Adrenal gland (tissue), 12 donors: ENCODE results near the gene BMP2K. TPM values are rescaled to one million over a fixed set of nuclear protein-coding genes. Genes with fewer than 3 reads are reported as not detected.

Experiments used
- DNase-seq, 7 donors: peaks; one replicate each; pipeline ENCODE4 v3.0.0-alpha.2; 2019 to 2020
- H3K27ac ChIP-seq, 5 donors: fragments of 200-600 bp; sonication (generic) in 4 of 5; 1 replicate in 3 of 5; 2 replicates in 2 of 5; pipeline versions ENCODE4 v1.5.1 to v1.8.0; 2016 to 2020; ENCODE audit warnings: mild to moderate bottlenecking in 1 of 5
- H3K27me3 ChIP-seq: fragments of 200-600 bp; 2 replicates; pipeline ENCODE4 v1.8.0; 2021
- H3K36me3 ChIP-seq, 2 donors: fragments of 200-600 bp; replicated peaks in 1 of 2; 1 replicate in 1 of 2; 2 replicates in 1 of 2; pipeline versions ENCODE4 v1.5.1 to v1.8.0; 2018 to 2022
- H3K4me1 ChIP-seq, 2 donors: fragments of 200-600 bp; replicated peaks in 1 of 2; 1 replicate in 1 of 2; 2 replicates in 1 of 2; pipeline versions ENCODE4 v1.5.1 to v1.8.0; 2018 to 2021
- H3K4me3 ChIP-seq, 4 donors: fragments of 200-600 bp; sonication (generic) in 3 of 4; one replicate each; pipeline ENCODE4 v1.5.1; 2016 to 2018
- H3K9me3 ChIP-seq, 3 donors: fragments of 200-600 bp; sonication (generic) in 1 of 3; replicated peaks in 1 of 3; 1 replicate in 2 of 3; 2 replicates in 1 of 3; pipeline versions ENCODE4 v1.5.1 to v1.8.0; 2016 to 2021
- CTCF ChIP-seq, 6 experiments: fragments of 450-650 bp in 4 of 6; fragments of 200-600 bp in 2 of 6; sonication (generic) in 1 of 6; IDR thresholded peaks; 1 replicate in 5 of 6; 2 replicates in 1 of 6; pipeline versions ENCODE4 v1.5.1 to v1.8.0; 2016 to 2021; ENCODE audit warnings: antibody characterized with exemption in 6 of 6, mild to moderate bottlenecking in 2 of 6, moderate library complexity in 1 of 6
- POLR2A ChIP-seq, 2 donors: fragments of 450-650 bp; IDR thresholded peaks; one replicate each; pipeline ENCODE4 v1.6.1; 2017; ENCODE audit warnings: antibody characterized with exemption in 2 of 2, mild to moderate bottlenecking in 2 of 2, moderate library complexity in 1 of 2
- WGBS, 4 donors: extraction: QIAGEN DNeasy Blood & Tissue Kit in 2 of 4; methylation state at CpG; one replicate each; pipeline versions ENCODE4 v1.1.5 to v1.1.7; 2013 to 2017; 5-methylcytosine and 5-hydroxymethylcytosine counted together
- intact Hi-C, 2 donors: fragments of 100-400 bp; cut with DNase I; formaldehyde crosslinking; loops; one replicate each; pipeline versions ENCODE4 v1.14.1 to v1.15.0; 2022 to 2023
- polyA plus RNA-seq, 3 donors: library from polyadenylated mRNA; stranded (reverse); fragments of 200-250 nt in 2 of 3; fragments of 350-450 nt in 1 of 3; fragmentation: Illumina TruSeq in 1 of 3; extraction: RNeasy Lipid Tissue Mini Kit (QIAGEN cat#74804) in 1 of 3; gene quantifications; one replicate each; pipeline ENCODE4 v1.2.3, GENCODE V29; 2013 to 2014
- total RNA-seq, 9 donors: library from RNA; depleted of rRNA in 4 of 9; stranded (reverse); fragments of >200 nt in 4 of 9; fragments of 120-200 nt in 1 of 9; fragmentation: NEBNext Ultra II Directional in 1 of 9; extraction: Animal tissue kit (Norgen Biotek cat#: 25700) in 1 of 9; gene quantifications; one replicate each; pipeline versions ENCODE4 v1.1.0 to v1.2.4, GENCODE V29; 2013 to 2023
- donor health status: healthy with polysubstance abuse.
- donor health status: Bipolar disorder and iron deficiency.
- donor health status: DM: yes; HTN: yes; CAD: no.
- donor health status: DM: no; HTN: no; CAD: no.
- donor health status: DM: no; HTN: no; CAD: no.
- donor health status: DM: yes; HTN: yes; CAD: no.

BMP2K gene
- total and polyA plus RNA-seq, 12 donors, result 8.7 to 73.2 (median 35.8) TPM

GRCh38 chr4:78742300-78742699 is 33.9 kb upstream of the BMP2K start:
- Histone ChIP-seq H3K4me3 (no peak overlapping the region), H3K27me3 (no peaks in the 10 kb centered on the region), H3K9me3 (no peaks in the 10 kb centered on the region), H3K36me3 (no peaks in the 10 kb centered on the region), H3K4me1 (no peaks in the 10 kb centered on the region), H3K27ac (no peak overlapping the region)
- intact Hi-C loops, result no loop called here
- DNase-seq, result no peak
- TF ChIP-seq POLR2A (IDR thresholded peaks at IDR 0.05), result no peak
- TF ChIP-seq CTCF (IDR thresholded peaks at IDR 0.05), result no peak
- 91 to 96% (median 95%) methylated on average over 2 of the region's 2 CpGs for WGBS, 4 donors

- 87 to 90% (median 89%) methylated on average over 3 of the region's 3 CpGs for WGBS, 4 donors
- no peak overlapping the region for H3K4me3 ChIP-seq
- no peak for DNase-seq
Measured at GRCh38 chr4:78747475-78747922, 28.7 kb upstream of the BMP2K start.

GRCh38 chr4:78748381-78748780 is 27.8 kb upstream of the BMP2K start:
- TF ChIP-seq CTCF (IDR thresholded peaks at IDR 0.05) (no peak), POLR2A (IDR thresholded peaks at IDR 0.05) (no peak)
- intact Hi-C loops, result no loop called here
- H3K36me3 ChIP-seq, result no peaks in the 10 kb centered on the region
- no peak for DNase-seq
- H3K27ac ChIP-seq, result no peak overlapping the region
- H3K4me3 ChIP-seq, result no peak overlapping the region
- peaks cover 0 to 6% of the 10 kb centered on the region in 2 donors for H3K4me1 ChIP-seq
- H3K27me3 ChIP-seq, result no peaks in the 10 kb centered on the region
- 77 to 95% (median 84%) methylated on average over 2 of the region's 2 CpGs for WGBS, 4 donors
- no peaks in the 10 kb centered on the region for H3K9me3 ChIP-seq

More at GRCh38 chr4:78747475-78747922, 28.7 kb upstream of the BMP2K start:
- Histone ChIP-seq H3K9me3 (no peaks in the 10 kb centered on the region), H3K36me3 (no peaks in the 10 kb centered on the region), H3K27me3 (no peaks in the 10 kb centered on the region), H3K4me1 (peaks cover 0 to 6% of the 10 kb centered on the region in 2 donors), H3K27ac (no peak overlapping the region)
- no peak for TF ChIP-seq CTCF (IDR thresholded peaks at IDR 0.05)
- TF ChIP-seq POLR2A (IDR thresholded peaks at IDR 0.05), result no peak
- intact Hi-C loops, result no loop called here

GRCh38 chr4:78749258-78749971 is 26.7 kb upstream of the BMP2K start:
- H3K27ac ChIP-seq, result no peak overlapping the region
- intact Hi-C loops, result no loop called here
- no peak for DNase-seq
- 60 to 81% (median 76%) methylated on average over 4 of the region's 4 CpGs for WGBS, 4 donors
- H3K9me3 ChIP-seq, result no peaks in the 10 kb centered on the region
- no peak overlapping the region for H3K4me3 ChIP-seq
- H3K4me1 ChIP-seq, result peaks cover 0 to 6% of the 10 kb centered on the region in 2 donors
- H3K27me3 ChIP-seq, result no peaks in the 10 kb centered on the region
- TF ChIP-seq CTCF (IDR thresholded peaks at IDR 0.05) (no peak), POLR2A (IDR thresholded peaks at IDR 0.05) (no peak)
- H3K36me3 ChIP-seq, result no peaks in the 10 kb centered on the region
